GM12873 (cell line): ENCODE results near the gene KRAS.

Source experiments
- TF ChIP-seq, protein P1 (sequence below): IDR thresholded peaks from 2 replicates; pipeline ENCODE4 v1.5.1; 2012; ENCODE audit warnings: low read depth, mild to moderate bottlenecking, moderate library complexity, low read length, control low read depth; ENCODE audit not compliant: insufficient read depth; ENCODE audit errors: missing control alignments

Gene KRAS

DNA sequence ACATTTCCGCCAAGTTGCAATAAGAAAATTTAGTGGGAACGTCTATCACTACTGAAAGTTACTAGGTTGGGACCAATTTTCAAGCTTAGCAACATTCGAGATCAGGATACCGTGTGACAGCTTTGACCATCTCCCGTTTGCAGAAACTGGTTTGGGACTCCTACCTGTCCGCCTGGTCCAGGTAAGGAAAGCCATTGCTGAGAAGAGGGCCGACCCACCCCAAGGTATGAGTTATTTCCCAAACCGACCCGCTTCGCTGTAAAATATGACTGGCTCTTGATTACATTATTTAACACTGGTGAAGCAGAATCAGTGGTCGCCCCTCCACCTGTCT, 56.0 kb downstream of the KRAS start:
- TF ChIP-seq, protein P1, sequence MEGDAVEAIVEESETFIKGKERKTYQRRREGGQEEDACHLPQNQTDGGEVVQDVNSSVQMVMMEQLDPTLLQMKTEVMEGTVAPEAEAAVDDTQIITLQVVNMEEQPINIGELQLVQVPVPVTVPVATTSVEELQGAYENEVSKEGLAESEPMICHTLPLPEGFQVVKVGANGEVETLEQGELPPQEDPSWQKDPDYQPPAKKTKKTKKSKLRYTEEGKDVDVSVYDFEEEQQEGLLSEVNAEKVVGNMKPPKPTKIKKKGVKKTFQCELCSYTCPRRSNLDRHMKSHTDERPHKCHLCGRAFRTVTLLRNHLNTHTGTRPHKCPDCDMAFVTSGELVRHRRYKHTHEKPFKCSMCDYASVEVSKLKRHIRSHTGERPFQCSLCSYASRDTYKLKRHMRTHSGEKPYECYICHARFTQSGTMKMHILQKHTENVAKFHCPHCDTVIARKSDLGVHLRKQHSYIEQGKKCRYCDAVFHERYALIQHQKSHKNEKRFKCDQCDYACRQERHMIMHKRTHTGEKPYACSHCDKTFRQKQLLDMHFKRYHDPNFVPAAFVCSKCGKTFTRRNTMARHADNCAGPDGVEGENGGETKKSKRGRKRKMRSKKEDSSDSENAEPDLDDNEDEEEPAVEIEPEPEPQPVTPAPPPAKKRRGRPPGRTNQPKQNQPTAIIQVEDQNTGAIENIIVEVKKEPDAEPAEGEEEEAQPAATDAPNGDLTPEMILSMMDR, result no peak

DNA sequence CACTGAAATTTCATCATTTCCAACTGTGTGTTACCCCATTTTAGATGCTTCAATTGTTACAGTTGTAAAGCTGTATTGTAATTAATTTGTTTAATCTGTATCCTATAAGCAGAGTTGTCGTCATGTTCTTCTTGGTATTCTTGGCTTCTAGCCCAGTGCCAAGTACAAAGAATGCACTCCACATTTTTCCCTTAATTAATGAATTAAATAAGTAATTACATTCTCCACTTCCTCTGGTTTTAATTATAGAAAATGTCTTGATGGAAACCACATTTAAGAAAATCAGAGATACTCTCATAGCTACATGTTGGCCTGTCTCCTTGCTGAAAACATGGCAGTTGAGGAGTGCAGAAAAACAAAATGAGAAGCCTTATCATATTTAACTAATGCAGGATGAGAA, 56.5 kb downstream of the KRAS start:
- TF ChIP-seq, protein P1, result no peak

DNA sequence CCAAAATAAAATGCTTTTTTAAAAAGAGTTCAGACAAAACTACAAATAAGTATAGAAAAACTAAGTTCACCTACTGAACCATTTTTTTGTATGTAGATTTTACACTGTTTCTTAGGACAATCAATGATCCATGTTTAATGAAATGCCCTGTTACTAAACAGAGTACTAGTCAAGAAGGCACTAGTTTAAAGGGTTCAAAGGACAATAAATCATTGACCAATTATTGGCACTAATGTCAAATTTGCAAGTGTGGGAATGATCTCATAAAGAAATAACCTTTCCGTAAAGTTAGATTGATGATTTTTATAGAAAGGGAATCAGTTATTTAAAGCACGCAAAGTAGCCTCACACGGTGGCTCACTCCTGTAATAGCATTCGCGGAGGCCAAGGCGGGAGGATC, 59.9 kb downstream of the KRAS start:
- TF ChIP-seq, protein P1, result no peak

DNA sequence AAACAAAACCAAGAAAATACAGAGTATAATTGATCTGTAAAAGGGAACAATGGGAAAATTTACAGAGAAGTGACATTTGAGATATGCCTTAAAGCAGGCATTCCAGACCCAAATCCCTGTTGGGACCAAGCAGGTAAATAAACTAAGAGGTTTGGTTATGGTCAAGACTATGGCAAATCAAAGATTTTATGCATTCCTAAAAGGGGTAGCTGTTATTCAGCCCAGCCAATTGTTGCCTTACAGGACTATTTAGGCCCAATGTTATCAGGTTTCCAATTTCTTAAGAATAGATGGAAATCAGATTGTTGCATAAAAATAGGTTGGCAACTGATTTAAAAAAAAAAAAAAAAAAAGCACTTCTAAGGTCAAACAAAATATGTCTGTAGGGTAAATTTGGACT, 61.1 kb downstream of the KRAS start:
- TF ChIP-seq, protein P1, result no peak

DNA sequence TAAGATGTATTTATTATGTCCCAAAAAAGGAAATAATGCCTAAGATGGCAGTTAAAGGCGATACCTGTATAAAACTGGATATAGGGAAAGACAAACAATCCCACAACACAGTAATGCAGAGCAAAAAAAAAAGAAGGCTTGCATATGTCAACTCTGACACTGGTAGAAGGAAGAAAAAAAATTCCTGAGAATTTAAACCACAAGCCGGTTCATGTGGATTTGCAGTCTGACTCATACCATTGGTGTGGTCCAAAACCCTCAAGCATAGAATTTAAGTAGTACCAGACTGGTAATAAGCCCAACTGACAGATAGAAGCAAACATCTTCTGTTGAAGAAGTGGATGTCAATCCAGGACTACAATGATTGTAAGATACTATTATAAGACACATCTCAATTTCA, 62.9 kb downstream of the KRAS start:
- TF ChIP-seq, protein P1, result no peak

DNA sequence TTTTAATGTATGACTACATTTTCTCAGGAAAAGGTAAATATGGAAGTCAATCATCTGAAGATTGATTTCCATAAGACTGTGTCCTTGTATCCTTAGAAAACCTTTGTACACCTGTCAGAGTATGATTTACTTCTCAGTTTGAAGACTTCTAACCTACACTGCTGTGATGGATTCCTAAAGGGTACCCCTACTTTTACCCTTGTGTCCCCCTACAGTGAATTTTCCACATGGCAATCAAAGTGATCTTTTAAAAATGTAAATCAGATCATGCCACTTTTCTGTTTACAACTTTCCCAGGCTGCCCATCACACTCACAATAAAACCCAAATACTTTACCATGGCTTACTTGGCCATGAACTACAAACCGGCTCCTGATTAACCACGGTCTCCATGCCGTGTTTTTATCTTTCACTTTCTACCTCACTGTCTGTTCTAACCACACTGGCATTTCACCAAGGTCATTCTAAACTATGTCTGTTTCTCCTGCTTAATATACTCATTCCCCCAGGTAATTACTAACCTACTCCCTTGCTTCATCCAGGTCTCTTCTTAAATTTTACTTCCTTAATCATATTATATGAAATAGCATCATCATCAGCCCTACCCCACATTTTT, 63.8 kb downstream of the KRAS start:
- TF ChIP-seq, protein P1, result no peak

DNA sequence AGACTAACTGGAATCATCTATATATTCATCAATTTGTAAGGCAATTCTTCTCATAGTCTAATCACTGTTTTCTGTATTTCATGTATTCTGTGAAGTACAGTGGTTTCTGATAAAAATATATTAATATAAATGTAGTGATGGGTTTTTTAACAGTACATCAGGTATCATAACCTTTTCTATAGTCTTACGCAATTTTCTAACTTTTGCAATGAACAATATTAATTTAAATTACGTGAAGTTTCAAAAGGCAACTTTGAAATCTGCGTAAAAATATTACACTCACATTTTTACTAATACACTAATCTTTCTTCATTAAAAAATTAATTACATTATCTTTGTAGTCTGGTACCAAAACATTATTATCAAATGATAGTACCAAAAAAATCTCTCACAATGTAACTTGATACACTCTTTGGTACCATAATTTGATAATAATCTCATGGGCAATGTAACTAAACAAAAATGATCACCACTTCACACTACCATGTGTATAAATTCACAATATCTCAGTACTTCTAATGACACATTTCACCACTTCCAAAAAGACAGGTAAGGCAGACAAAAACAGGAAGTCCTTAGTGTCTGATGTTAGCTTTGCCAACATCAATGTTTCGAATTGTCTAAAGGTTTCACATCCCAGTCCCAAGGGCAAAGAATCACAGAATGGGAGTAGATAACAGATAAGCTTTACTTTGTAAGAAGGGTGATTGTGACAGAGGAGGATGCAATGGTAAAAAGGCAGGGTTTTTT, 64.5 kb downstream of the KRAS start:
- TF ChIP-seq, protein P1, result no peak
